ENCODE results near the gene CEP89. TPM values are rescaled to one million over a fixed set of nuclear protein-coding genes. Genes with fewer than 3 reads are reported as not detected.

CEP89 gene
- total RNA-seq, 1 donor from 2014 or later, result 29.0 TPM

DNA sequence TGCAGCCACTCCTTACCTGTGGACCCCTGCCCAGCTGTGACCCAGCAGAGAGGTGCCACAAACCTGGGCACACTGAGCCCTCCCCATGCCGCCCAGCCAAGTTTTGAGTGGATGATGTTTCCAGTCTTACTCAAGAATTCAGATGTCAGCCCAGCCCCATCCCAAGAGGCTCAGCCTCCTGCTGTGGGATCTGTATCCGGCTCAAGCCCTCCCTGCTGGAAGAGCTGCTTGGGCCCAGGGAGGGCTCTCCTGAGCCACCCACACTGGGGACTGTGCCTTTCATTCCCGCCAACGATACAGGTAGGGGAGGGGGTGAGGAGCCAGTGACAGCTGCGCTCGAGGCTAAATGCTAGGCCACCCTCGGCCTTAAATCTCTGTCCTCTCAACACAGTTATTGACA, 96.3 kb downstream of the CEP89 start:
- DNase-seq (ENCODE audit: low spot score in 2 of 2, unreplicated experiment in 2 of 2), result no peak
- peaks cover 14% of the 10 kb centered on the region for H3K36me3 Mint-ChIP-seq

DNA sequence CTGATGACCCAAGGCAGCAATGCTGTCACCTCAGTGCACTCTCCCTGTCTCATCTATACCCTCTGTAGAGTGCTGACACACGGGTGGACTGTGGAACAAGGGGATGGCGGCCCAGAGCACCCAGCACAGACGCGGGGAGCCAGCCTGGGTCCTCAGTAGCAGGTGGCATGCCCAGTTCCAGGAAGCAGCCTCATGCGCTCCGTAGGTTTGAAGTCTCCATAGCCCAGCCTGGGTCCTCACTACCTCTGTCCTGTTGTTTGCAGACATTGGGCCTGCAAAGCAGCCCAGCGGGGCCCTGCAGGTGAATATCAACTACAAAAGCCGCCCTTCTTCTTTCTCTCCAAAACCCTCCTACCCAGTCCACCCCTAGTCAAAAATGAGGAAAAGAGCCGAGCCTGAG, 97.2 kb downstream of the CEP89 start:
- H3K4me3 Mint-ChIP-seq, result no peak overlapping the region
- H3K27me3 Mint-ChIP-seq (ENCODE audit: low read depth), result no peaks in the 10 kb centered on the region
- peaks cover 11% of the 10 kb centered on the region for H3K36me3 Mint-ChIP-seq
- H3K4me1 Mint-ChIP-seq, result no peaks in the 10 kb centered on the region
- no peaks in the 10 kb centered on the region for H3K9me3 Mint-ChIP-seq
- H3K27ac Mint-ChIP-seq, result no peak overlapping the region
- no peak for TF ChIP-seq CTCF (IDR thresholded peaks at IDR 0.05; ENCODE audit: unreplicated experiment)
- DNase-seq (ENCODE audit: low spot score in 2 of 2, unreplicated experiment in 2 of 2), result no peak

More for the DNA sequence above, 96.3 kb downstream of the CEP89 start:
- Mint-ChIP-seq H3K9me3 (no peaks in the 10 kb centered on the region), H3K27me3 (ENCODE audit: low read depth) (no peaks in the 10 kb centered on the region), H3K4me3 (no peak overlapping the region), H3K27ac (no peak overlapping the region), H3K4me1 (no peaks in the 10 kb centered on the region)
- TF ChIP-seq CTCF (IDR thresholded peaks at IDR 0.05; ENCODE audit: unreplicated experiment), result no peak

- Mint-ChIP-seq H3K36me3 (peaks cover 5% of the 10 kb centered on the region), H3K9me3 (no peaks in the 10 kb centered on the region), H3K27ac (no peak overlapping the region), H3K4me3 (no peak overlapping the region), H3K27me3 (ENCODE audit: low read depth) (no peaks in the 10 kb centered on the region), H3K4me1 (no peaks in the 10 kb centered on the region)
- no peak for TF ChIP-seq CTCF (IDR thresholded peaks at IDR 0.05; ENCODE audit: unreplicated experiment)
- DNase-seq (ENCODE audit: low spot score in 2 of 2, unreplicated experiment in 2 of 2), result no peak
These were observed 98.4 kb downstream of the CEP89 start for GRCh38 chr19:32873247-32873959.

- H3K9me3 Mint-ChIP-seq, result no peaks in the 10 kb centered on the region
- no peak for DNase-seq (ENCODE audit: low spot score in 2 of 2, unreplicated experiment in 2 of 2)
- no peaks in the 10 kb centered on the region for H3K4me1 Mint-ChIP-seq
- H3K27me3 Mint-ChIP-seq (ENCODE audit: low read depth), result no peaks in the 10 kb centered on the region
- no peak for TF ChIP-seq CTCF (IDR thresholded peaks at IDR 0.05; ENCODE audit: unreplicated experiment)
- H3K36me3 Mint-ChIP-seq, result no peaks in the 10 kb centered on the region
- H3K4me3 Mint-ChIP-seq, result no peak overlapping the region
- no peak overlapping the region for H3K27ac Mint-ChIP-seq
These were observed 99.4 kb downstream of the CEP89 start for GRCh38 chr19:32872391-32872790.

GRCh38 chr19:32870981-32871451, 100.7 kb downstream of the CEP89 start:
- Mint-ChIP-seq H3K9me3 (no peaks in the 10 kb centered on the region), H3K27me3 (ENCODE audit: low read depth) (no peaks in the 10 kb centered on the region), H3K27ac (no peak overlapping the region), H3K4me1 (no peaks in the 10 kb centered on the region), H3K36me3 (no peaks in the 10 kb centered on the region), H3K4me3 (no peak overlapping the region)
- no peak for TF ChIP-seq CTCF (IDR thresholded peaks at IDR 0.05; ENCODE audit: unreplicated experiment)
- DNase-seq (ENCODE audit: low spot score in 2 of 2, unreplicated experiment in 2 of 2), result no peak
